CMK (cell line): Measurements from ENCODE around the gene SYK.

Experiments used
- DNase-seq: peaks from one replicate; pipeline ENCODE4 v3.0.0-alpha.2; 2010; ENCODE audit warnings: low read depth

SYK gene

GRCh38 chr9:90946982-90947381 is 145.4 kb downstream of the SYK start:
- DNase-seq, result no peak
